SK-N-SH (cell line): ENCODE measurements around the gene BNIP5.
"Not testable (repeated sequence)": the region's sequence is repeated elsewhere in the genome, so short reads cannot be mapped to it uniquely, and the experiment has no call there.

Experiments
- RAD21 ChIP-seq: IDR thresholded peaks from 2 replicates; pipeline ENCODE4 v1.6.1; 2012; ENCODE audit warnings: mild to moderate bottlenecking, low read length
- TF ChIP-seq, protein P1 (sequence below): IDR thresholded peaks from 2 replicates; pipeline ENCODE4 v1.4.0; 2012; ENCODE audit warnings: low read depth
- TF ChIP-seq, protein P2 (sequence below): fragments of 200-600 bp; sonication (generic); IDR thresholded peaks from 2 replicates; pipeline ENCODE4 v1.6.1; 2017; ENCODE audit warnings: antibody characterized with exemption, mild to moderate bottlenecking, moderate library complexity

DNA sequence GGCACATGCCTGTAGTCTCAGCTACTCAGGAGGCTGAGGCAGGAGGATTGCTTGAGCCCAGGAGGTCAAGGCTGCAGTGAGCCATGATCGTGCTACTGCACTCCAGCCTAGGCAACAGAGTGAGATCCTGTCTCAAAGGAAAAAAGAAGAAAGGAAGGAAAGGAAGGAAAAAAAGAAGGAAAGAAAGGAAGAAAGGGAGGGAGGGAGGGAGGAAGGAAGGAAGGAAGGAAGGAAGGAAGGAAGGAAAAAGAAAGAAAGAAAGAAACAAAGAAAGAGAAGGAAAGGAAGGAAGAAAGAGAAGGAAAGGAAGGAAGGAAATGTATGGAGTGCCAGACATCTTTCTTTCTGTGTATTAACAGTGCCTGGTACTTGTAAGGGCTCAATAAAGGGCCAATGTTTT, 1.5 kb upstream of the BNIP5 start:
- TF ChIP-seq, protein P1, sequence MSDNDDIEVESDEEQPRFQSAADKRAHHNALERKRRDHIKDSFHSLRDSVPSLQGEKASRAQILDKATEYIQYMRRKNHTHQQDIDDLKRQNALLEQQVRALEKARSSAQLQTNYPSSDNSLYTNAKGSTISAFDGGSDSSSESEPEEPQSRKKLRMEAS = not testable (repeated sequence)
- TF ChIP-seq, protein P2, sequence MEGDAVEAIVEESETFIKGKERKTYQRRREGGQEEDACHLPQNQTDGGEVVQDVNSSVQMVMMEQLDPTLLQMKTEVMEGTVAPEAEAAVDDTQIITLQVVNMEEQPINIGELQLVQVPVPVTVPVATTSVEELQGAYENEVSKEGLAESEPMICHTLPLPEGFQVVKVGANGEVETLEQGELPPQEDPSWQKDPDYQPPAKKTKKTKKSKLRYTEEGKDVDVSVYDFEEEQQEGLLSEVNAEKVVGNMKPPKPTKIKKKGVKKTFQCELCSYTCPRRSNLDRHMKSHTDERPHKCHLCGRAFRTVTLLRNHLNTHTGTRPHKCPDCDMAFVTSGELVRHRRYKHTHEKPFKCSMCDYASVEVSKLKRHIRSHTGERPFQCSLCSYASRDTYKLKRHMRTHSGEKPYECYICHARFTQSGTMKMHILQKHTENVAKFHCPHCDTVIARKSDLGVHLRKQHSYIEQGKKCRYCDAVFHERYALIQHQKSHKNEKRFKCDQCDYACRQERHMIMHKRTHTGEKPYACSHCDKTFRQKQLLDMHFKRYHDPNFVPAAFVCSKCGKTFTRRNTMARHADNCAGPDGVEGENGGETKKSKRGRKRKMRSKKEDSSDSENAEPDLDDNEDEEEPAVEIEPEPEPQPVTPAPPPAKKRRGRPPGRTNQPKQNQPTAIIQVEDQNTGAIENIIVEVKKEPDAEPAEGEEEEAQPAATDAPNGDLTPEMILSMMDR = not testable (repeated sequence)
- not testable (repeated sequence) for TF ChIP-seq RAD21
